H9 (cell line): Measurements from ENCODE around the gene ATF4. TPM values are rescaled to one million over a fixed set of nuclear protein-coding genes. Genes with fewer than 3 reads are reported as not detected.

ENCODE experiments used
- DNase-seq: peaks from one replicate; pipeline ENCODE4 v3.0.0-alpha.2; 2017
- H2AFZ ChIP-seq: one replicate; pipeline ENCODE4 v1.6.1; 2013; ENCODE audit warnings: mild to moderate bottlenecking, low read length, control low read depth, moderate library complexity
- H2AK5ac ChIP-seq: 2 replicates; pipeline ENCODE4 v1.6.1; 2013; ENCODE audit warnings: low read length, control low read depth, mixed read lengths; ENCODE audit not compliant: insufficient read length
- H2BK120ac ChIP-seq: one replicate; pipeline ENCODE4 v1.6.1; 2013; ENCODE audit warnings: low read depth, mild to moderate bottlenecking, low read length, control low read depth, inconsistent platforms; ENCODE audit not compliant: poor library complexity, severe bottlenecking
- H2BK12ac ChIP-seq: 2 replicates; pipeline ENCODE4 v1.6.1; 2013; ENCODE audit warnings: low read length, control low read depth, mixed read lengths, low read depth; ENCODE audit not compliant: insufficient read length
- H2BK15ac ChIP-seq: 2 replicates; pipeline ENCODE4 v1.6.1; 2013; ENCODE audit warnings: low read depth, low read length, control low read depth
- H2BK20ac ChIP-seq: one replicate; pipeline ENCODE4 v1.6.1; 2013; ENCODE audit warnings: low read depth, mild to moderate bottlenecking, low read length, control low read depth, inconsistent platforms; ENCODE audit not compliant: poor library complexity, severe bottlenecking
- H2BK5ac ChIP-seq: 2 replicates; pipeline ENCODE4 v1.6.1; 2013; ENCODE audit warnings: low read length, control low read depth, mixed read lengths; ENCODE audit not compliant: insufficient read length
- H3K14ac ChIP-seq: 2 replicates; pipeline ENCODE4 v1.6.1; 2013; ENCODE audit warnings: low read length, control low read depth; ENCODE audit not compliant: insufficient read depth
- H3K18ac ChIP-seq: 2 replicates; pipeline ENCODE4 v1.6.1; 2013; ENCODE audit warnings: low read depth, mild to moderate bottlenecking, mixed read lengths, low read length, control low read depth; ENCODE audit not compliant: insufficient read length
- H3K23ac ChIP-seq: 2 replicates; pipeline ENCODE4 v1.6.1; 2013; ENCODE audit warnings: low read length, control low read depth, mixed read lengths, low read depth; ENCODE audit not compliant: insufficient read length
- H3K23me2 ChIP-seq: 2 replicates; pipeline ENCODE4 v1.6.1; 2013; ENCODE audit warnings: low read depth, mild to moderate bottlenecking, mixed read lengths, low read length, control low read depth; ENCODE audit not compliant: insufficient read length, poor library complexity, severe bottlenecking
- H3K27ac ChIP-seq: 2 replicates; pipeline ENCODE4 v1.5.1; 2013; ENCODE audit warnings: low read length, control low read depth, mixed read lengths, low read depth; ENCODE audit not compliant: insufficient read length
- H3K27me3 ChIP-seq: 2 replicates; pipeline ENCODE4 v1.6.1; 2013; ENCODE audit warnings: low read length, control low read depth, inconsistent platforms; ENCODE audit not compliant: insufficient read depth
- H3K4ac ChIP-seq: 2 replicates; pipeline ENCODE4 v1.6.1; 2013; ENCODE audit warnings: low read depth, mild to moderate bottlenecking, control low read depth, inconsistent platforms, low read length, moderate library complexity
- H3K4me1 ChIP-seq: 2 replicates; pipeline ENCODE4 v1.6.1; 2013; ENCODE audit warnings: low read length, control low read depth, inconsistent platforms; ENCODE audit not compliant: insufficient read depth
- H3K4me2 ChIP-seq: 2 replicates; pipeline ENCODE4 v1.6.1; 2013; ENCODE audit warnings: low read length, control low read depth, mixed read lengths; ENCODE audit not compliant: insufficient read length, insufficient read depth
- H3K56ac ChIP-seq: 2 replicates; pipeline ENCODE4 v1.6.1; 2013; ENCODE audit warnings: low read depth, mild to moderate bottlenecking, mixed read lengths, low read length, control low read depth; ENCODE audit not compliant: insufficient read length
- H3K79me1 ChIP-seq: 2 replicates; pipeline ENCODE4 v1.6.1; 2013; ENCODE audit warnings: low read depth, mild to moderate bottlenecking, moderate library complexity, low read length, control low read depth, inconsistent platforms; ENCODE audit not compliant: insufficient read depth, poor library complexity, severe bottlenecking
- H3K79me2 ChIP-seq: 2 replicates; pipeline ENCODE4 v1.6.1; 2013; ENCODE audit warnings: low read length, control low read depth, inconsistent platforms; ENCODE audit not compliant: insufficient read depth
- H3K9ac ChIP-seq: 2 replicates; pipeline ENCODE4 v1.6.1; 2013; ENCODE audit warnings: low read length, control low read depth, mixed read lengths; ENCODE audit not compliant: insufficient read length; ENCODE audit errors: extremely low read depth
- H3K9me3 ChIP-seq: one replicate; pipeline ENCODE4 v1.6.1; 2013; ENCODE audit warnings: low read depth, low read length, inconsistent platforms; ENCODE audit not compliant: control insufficient read depth
- H3T11ph ChIP-seq: one replicate; pipeline ENCODE4 v1.6.1; 2013; ENCODE audit warnings: mild to moderate bottlenecking, low read length, control low read depth, inconsistent platforms
- H4K20me1 ChIP-seq: one replicate; pipeline ENCODE4 v1.6.1; 2013; ENCODE audit not compliant: control insufficient read depth, insufficient read length, insufficient read depth
- H4K5ac ChIP-seq: 2 replicates; pipeline ENCODE4 v1.6.1; 2013; ENCODE audit warnings: low read depth, mild to moderate bottlenecking, mixed read lengths, low read length, control low read depth; ENCODE audit not compliant: insufficient read length
- H4K8ac ChIP-seq: replicated peaks from 2 replicates; pipeline ENCODE4 v1.6.1; 2013; ENCODE audit warnings: low read length, control low read depth, mixed read lengths, low read depth; ENCODE audit not compliant: insufficient read length
- H4K91ac ChIP-seq: 2 replicates; pipeline ENCODE4 v1.6.1; 2013; ENCODE audit warnings: low read depth, mild to moderate bottlenecking, moderate library complexity, mixed read lengths, low read length, control low read depth; ENCODE audit not compliant: insufficient read length
- H3K27ac Mint-ChIP-seq, 3 experiments: 2 replicates in 2 of 3; 3 replicates in 1 of 3; pipeline ENCODE4 v1.8.0; 2020 to 2021; ENCODE audit warnings: mixed read lengths in 3 of 3, mild to moderate bottlenecking in 1 of 3, moderate library complexity in 1 of 3
- H3K27me3 Mint-ChIP-seq: 2 replicates; pipeline ENCODE4 v1.8.0; 2021; ENCODE audit warnings: low read depth, mild to moderate bottlenecking, moderate library complexity, mixed read lengths
- H3K36me3 Mint-ChIP-seq, 3 experiments: 2 replicates in 2 of 3; 3 replicates in 1 of 3; pipeline ENCODE4 v1.8.0; 2020 to 2021; ENCODE audit warnings: low read depth in 3 of 3, mixed read lengths in 3 of 3; ENCODE audit not compliant: insufficient read depth in 1 of 3
- H3K4me1 Mint-ChIP-seq, 2 experiments: 2 replicates each; pipeline ENCODE4 v1.8.0; 2020; ENCODE audit warnings: mixed read lengths in 2 of 2
- H3K4me3 Mint-ChIP-seq, 2 experiments: 2 replicates in 1 of 2; 3 replicates in 1 of 2; pipeline ENCODE4 v1.8.0; 2020 to 2021; ENCODE audit warnings: mild to moderate bottlenecking in 2 of 2, mixed read lengths in 2 of 2, moderate library complexity in 1 of 2
- H3K9me3 Mint-ChIP-seq, 2 experiments: 2 replicates in 1 of 2; 3 replicates in 1 of 2; pipeline ENCODE4 v1.8.0; 2020; ENCODE audit warnings: mild to moderate bottlenecking in 2 of 2, mixed read lengths in 2 of 2, moderate library complexity in 1 of 2
- CTCF ChIP-seq: fragments of 200-600 bp; sonication (generic); conservative IDR thresholded peaks from 3 replicates; pipeline ENCODE4 v1.8.0; 2021; ENCODE audit warnings: antibody characterized with exemption, mild to moderate bottlenecking
- WGBS: extraction: QIAGEN DNeasy Blood & Tissue Kit; methylation state at CpG from one replicate; pipeline ENCODE4 v1.1.7; 2013; ENCODE audit warnings: missing lambda C conversion rate, low lambda C conversion rate, mixed read lengths; ENCODE audit not compliant: insufficient read length; ENCODE audit errors: extremely low coverage; 5-methylcytosine and 5-hydroxymethylcytosine counted together
- total RNA-seq: library from RNA; stranded (reverse); gene quantifications from 2 replicates; pipeline ENCODE4 v1.2.1, GENCODE V29; 2021

The ATF4 gene
- total RNA-seq, 1 experiment from 2014 or later: 455 TPM

- H2BK120ac ChIP-seq: no peak overlapping the region
- H3K36me3 Mint-ChIP-seq: no peaks in the 10 kb centered on the region; a peak in 1 of 7 replicates
- peaks cover 6 to 12% of the 10 kb centered on the region in 2 experiments for H3K4me1 Mint-ChIP-seq
- no peaks in the 10 kb centered on the region for H3K23me2 ChIP-seq
- no peak overlapping the region for H3K14ac ChIP-seq
- no peak overlapping the region for H2BK15ac ChIP-seq
- H4K20me1 ChIP-seq: no peaks in the 10 kb centered on the region
- peaks cover 0 to 3% of the 10 kb centered on the region in 2 experiments; a peak in 1 of 5 replicates for H3K9me3 Mint-ChIP-seq
- no peak for DNase-seq
- no peak overlapping the region for H3K56ac ChIP-seq
- H3K9me3 ChIP-seq: no peaks in the 10 kb centered on the region
- no peak overlapping the region for H3K9ac ChIP-seq
- no peak overlapping the region for H3K23ac ChIP-seq
- no peak overlapping the region for H3K4ac ChIP-seq
- no peak overlapping the region for H4K91ac ChIP-seq
- H4K8ac ChIP-seq: no peak overlapping the region
- H2AFZ ChIP-seq: no peak overlapping the region
- no peaks in the 10 kb centered on the region for H3K4me1 ChIP-seq
- H3K27me3 ChIP-seq: peaks cover 7% of the 10 kb centered on the region
- no peak overlapping the region for H3T11ph ChIP-seq
- no peak overlapping the region for H2BK20ac ChIP-seq
- no peak overlapping the region for H3K4me3 Mint-ChIP-seq
- H3K4me2 ChIP-seq: no peak overlapping the region
- no peak overlapping the region for H3K18ac ChIP-seq
- H3K27me3 Mint-ChIP-seq: peaks cover 73% of the 10 kb centered on the region
- no peaks in the 10 kb centered on the region for H3K79me1 ChIP-seq
- H2BK5ac ChIP-seq: no peak overlapping the region
- H4K5ac ChIP-seq: no peak overlapping the region
- no peak overlapping the region for H3K27ac ChIP-seq
- no peaks in the 10 kb centered on the region for H3K79me2 ChIP-seq
- peak overlapping the region in 1 of 3 experiments; percentile 28; a peak in 1 of 7 replicates for H3K27ac Mint-ChIP-seq
- whole genome bisulfite sequencing: no CpG with 5 or more reads among the region's 10 CpGs
- TF ChIP-seq CTCF: no peak
- no peak overlapping the region for H2AK5ac ChIP-seq
- H2BK12ac ChIP-seq: no peak overlapping the region
Measured at GRCh38 chr22:39494471-39495120, 25.8 kb upstream of the ATF4 start.
